HG03045 (cell line): ENCODE measurements around the gene CPPED1.

Experiments
- ATAC-seq: cut with Tn5 transposase; IDR thresholded peaks from one replicate; pipeline ENCODE4 v1.9.1; 2021; ENCODE audit warnings: mild to moderate bottlenecking, moderate library complexity; ENCODE audit not compliant: unreplicated experiment

The CPPED1 gene

DNA sequence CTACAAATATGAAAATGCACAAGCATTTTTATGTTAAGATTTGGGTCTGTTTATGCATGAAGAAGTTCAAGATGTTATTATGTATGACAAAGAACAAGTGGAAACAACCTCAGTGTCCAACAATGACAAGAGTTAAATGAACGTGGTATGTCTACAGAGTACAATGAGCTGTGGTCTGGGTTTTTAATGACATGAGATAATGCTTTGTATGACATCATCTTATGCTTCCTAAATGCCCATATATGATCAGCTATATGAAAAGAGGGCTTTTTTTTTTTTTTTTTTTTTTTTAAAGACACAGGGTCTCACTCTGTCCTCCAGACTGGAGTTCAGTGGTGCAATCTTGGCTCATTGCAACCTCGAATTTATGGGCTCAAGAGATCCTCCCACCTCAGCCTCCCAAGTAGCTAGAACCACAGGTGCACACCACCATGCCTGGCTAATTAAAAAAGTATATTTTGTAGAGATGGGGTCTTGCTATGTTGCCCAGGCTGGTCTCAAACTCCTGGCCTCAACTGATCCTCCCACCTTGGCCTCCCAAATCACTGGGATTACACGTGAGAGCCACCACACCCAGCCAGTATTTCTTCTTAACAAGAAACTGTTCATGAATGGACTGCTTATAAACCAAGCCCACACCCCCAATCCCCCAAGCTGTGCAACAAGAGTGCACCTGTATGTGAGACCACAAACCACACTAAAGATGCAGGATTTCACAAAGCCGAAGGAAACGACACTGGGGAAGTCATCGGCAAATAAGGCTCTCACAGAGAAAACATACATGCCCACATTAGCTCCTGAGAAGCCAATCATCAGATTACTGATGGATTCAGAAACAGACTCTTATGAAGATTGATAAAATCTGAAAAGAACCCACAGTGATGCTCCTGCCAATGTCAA, 114.5 kb downstream of the CPPED1 start:
- ATAC-seq, result no peak

DNA sequence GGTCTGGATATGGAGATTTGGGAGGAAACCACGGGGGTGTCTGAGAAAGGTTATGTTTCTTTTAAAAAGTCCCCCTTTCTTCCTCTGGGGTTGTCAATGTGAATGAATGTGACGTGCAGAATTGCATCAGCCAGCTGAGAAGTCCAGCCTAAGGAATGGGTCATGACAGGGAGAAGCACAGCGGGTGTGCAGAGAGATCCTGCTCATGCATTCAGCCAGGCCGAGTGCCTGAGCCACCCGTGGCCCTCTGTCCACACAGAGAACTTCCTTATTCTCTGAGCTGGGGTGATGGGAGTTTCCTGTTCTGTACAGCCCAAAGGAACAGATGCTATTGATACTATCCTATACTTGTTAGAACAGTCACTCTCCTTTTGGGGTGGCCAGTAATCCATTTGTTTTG, 117.9 kb downstream of the CPPED1 start:
- ATAC-seq, result no peak

DNA sequence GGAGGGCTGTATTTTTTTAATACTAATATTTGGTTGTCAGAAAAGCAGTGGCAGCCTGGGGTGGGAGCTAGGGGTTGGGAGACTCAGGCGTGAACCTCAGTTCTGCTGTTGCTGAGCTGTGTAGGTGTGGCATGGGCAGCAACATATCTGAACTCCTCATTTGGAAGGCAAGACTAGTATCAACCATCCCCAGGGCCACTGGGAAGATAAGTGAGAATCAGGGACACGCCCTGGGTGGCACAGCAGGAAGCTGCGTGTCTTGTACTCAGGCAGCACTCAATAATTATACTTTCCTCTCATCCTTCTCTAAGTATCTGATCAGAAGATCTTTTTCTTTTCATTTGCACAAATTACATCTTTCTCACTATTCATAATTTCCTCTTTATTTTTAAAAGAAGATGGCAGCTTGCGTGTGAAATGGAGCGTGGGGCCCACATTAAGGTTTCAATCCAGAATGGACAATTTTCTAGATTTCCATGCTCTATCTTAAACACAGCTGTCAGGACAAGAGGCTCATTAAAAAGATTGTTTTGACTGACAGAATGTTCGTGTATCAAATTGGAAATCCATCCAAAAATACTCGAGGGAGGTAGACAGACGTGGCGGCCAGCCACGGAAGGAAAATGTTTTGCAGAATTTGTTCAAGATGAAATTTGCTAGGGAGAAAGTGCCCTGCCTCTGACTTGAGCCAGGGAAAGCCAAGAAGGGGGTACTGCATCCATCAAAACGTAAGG, 121.1 kb downstream of the CPPED1 start:
- no peak for ATAC-seq

DNA sequence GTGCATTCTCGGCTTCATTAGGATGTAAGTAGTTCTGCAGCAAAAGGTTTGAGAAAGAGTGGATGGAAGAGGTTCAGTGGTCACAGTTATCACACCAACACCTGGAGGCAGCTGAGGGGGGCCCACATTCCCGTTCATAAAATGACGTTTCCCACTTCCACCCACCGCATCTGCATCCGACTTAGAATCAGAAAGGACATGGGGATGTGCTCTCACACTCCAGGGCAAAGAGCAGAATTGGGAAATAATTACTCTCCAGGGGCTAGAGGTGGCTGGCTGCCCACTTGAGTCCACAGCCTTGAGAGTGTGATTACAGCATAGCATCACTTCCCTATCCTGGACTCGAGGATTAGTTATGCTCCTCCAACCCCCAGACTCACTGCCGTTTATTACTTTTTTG, 122.0 kb downstream of the CPPED1 start:
- no peak for ATAC-seq

DNA sequence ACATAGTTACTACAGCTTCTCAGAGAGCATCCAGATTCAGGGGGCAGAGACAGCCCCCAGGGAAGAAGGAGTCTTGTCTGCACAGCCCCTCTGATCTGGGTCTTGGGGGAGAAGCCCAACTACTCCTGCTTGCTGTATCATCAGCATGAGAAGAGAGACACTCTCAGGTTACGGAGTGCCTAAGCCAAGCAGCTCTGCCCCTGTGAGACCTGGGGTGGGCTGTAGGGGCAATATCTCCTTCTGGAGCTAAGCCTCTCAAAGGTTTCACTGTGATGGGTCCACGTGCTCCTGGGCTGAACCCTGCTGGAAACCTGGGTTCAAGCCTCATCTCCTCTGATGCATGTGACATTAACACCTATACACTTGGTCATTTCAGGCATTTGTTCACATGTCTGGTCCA, 123.2 kb downstream of the CPPED1 start:
- ATAC-seq, result no peak

DNA sequence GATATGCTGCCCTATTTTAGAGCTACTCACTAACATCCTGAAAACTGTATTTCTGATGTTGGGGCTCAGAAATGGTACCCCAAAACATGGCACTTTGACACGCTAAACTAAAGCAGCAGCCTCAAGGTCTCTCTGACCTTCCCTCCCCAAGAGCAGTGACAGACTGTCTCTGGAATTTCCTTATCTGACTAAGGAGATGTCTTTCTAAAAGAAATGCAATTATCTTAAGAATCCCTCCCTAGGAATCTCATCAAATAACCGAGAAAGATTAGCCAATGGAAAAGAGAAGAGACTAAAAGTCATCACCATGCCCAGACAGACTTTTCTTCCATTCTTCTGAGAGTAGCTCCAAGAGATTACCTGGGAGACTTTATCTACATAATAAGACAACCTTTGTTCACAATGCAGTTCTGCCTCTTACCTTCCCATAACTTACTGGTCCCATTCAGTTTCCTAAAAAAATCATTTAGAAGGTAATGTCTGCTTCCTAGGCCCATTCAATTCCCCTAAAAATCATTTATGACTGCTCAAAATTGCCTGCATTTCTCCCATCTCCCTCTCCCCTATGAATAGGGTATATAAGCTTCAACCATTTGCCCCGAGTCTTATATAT, 123.9 kb downstream of the CPPED1 start:
- ATAC-seq, result no peak

DNA sequence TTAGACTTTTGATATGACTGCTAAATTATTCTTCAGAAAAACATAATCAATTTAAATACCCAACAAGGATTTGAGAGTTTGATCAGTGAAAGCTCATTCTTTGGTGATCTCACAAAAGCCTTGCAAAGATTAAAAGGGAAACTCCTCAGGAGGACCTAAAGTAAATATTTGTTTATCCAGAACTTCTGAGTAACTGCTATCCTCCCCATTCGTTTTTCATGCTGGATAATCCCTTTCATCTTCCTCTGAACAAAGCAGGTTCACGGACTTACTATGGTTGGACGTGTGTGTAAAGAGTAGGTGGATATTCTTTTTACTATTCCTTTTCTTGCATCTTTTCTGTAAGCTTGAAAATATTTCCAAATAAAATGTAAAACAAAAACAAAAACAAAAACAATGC, 124.7 kb downstream of the CPPED1 start:
- ATAC-seq, result no peak

DNA sequence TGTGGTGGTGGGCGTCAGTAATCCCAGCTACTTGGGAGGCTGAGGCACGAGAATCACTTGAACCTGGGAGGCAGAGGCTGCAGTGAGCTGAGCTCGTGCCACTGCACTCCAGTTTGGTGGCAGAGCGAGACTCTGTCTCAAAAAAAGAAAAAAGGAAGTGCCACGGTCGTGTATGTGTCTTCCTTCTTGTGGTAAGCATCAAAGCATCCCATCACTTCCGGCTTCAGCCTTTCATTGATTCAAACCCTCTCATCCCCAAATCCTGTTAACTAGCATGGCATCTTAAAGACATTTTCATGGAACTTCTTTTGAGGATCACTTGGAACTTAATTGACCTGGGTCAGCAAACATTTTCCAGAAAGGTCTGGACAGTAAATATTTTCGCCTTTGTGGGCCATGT, 126.2 kb downstream of the CPPED1 start:
- no peak for ATAC-seq

DNA sequence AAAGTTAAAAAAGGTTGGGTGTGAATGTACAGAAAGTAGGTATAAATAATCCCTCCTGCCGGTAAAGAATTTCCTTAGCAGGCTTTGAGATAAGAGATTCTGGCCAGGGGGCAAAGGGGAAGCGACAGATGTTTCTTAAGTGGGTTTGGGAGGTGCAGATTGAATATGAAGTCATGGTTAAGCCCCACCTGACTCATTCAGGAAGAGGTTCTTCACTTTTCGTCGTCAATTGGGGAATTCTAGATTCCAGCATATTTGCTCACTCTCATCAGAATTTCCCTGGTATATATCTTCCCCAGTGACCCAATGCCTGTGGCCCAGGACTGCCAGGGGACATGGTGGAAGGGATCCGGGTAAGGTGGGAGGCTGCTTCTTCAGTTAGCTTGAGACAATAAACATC, 127.8 kb downstream of the CPPED1 start:
- ATAC-seq, result no peak

DNA sequence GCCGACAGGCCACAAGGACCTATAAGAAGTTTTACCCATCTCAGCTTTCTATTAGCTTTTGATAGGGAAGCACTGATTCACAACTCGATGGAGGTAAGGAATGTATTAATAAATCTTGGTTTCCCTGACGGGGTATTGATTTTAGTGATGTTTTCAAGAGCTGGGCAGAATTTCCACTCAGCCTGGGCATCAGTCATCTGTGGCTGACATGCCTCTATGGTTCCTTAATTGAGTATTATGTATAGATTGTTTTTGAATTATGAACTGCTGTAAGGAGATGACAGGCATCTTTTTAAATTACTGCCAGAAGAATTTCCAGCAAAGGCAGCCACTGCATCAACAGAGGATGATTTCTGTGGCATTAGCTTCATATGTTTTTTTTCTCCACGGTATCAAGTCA, 128.6 kb downstream of the CPPED1 start:
- no peak for ATAC-seq

DNA sequence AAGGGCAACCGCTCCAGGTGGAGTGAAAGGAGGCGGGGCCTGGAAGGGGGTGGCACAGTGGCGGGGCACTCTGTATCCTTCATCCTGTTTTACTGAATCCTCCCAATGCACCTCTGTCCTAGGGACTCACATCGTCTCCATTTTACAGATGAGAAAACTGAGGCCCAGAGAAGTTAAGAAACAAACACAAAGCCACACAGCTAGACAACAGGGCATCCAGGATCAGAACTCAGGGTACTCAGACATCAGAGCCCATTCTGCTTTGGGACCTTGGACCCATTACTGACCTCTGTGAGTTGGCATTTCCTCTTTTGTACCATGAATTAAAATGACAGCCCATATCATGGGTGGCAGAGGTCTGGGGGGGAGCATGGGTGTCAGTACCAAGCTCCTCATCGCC, 129.2 kb downstream of the CPPED1 start:
- ATAC-seq, result no peak

DNA sequence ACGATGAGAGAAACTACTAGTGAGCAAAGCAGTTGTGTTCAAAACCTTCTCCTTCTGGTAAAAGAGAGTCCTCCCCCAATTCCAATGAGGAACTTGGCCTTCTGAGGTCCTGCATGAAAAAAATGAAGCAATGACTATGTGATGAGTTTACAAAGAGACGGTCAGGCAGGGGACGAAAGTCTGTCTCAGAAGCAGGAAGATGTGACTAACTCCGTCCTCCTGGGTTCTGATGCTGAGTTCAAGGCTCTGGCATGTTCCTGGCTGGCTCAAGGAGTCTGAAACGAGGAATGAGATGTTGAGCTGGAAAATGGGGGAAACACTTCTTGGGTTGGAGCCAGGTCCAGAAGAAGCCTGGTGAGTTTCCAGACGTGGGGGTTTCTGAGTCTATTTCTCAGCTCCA, 129.6 kb downstream of the CPPED1 start:
- no peak for ATAC-seq

DNA sequence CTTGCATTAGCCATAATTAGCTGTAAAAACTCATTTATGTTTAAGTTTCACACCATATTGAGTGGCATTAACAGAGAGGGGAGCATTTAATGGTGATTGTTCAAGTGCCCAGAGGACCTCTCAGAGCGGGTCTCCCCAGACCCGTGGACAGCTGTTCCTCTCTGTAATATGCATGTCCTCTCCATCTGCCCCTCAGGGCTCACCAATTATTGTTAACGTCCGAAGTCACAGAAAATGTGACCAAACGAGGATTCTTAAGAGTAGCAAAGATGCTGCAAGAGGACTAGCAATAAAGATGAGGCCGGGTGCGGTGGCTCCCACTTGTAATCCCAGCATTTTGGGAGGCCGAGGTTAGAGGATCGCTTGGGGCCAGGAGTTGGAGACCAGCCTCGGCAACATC, 130.2 kb downstream of the CPPED1 start:
- no peak for ATAC-seq

DNA sequence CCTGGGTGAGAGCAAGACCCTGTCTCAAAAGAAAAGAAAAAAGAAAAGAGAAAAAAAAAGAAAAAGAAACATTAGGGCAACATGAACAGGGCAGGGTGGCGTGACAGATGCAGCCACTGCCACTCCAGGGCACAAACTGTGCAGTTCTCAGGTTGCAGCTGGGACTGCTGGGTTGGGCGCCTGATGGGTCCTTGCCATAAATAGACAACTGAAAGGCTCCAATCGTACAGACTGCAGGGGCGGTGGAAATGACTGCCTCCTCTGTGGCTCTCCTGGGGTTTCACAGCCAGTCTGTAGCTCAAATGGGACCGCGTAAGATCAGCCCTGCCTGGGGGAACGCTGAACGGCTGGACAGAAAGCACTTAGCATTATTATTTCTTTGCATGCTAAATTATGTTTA, 130.7 kb downstream of the CPPED1 start:
- ATAC-seq, result no peak

DNA sequence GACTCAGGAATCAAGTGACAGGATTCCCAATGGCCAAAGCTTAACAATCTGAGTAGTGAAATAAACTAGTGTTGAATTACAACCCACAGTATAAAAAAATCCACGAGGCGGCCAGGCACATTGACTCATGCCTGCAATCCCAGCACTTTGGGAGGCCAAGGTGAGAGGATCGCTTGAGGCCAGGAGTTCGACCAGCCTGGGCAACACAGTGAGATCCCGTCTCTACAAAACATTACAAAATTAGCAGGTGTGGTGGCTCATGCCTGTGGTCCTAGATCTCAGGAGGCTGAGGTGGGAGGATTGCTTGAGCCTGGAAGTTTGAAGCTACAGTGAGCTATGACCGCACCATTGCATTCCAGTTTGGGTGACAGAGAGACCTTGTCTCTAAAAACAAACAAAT, 133.8 kb downstream of the CPPED1 start:
- ATAC-seq, result no peak

DNA sequence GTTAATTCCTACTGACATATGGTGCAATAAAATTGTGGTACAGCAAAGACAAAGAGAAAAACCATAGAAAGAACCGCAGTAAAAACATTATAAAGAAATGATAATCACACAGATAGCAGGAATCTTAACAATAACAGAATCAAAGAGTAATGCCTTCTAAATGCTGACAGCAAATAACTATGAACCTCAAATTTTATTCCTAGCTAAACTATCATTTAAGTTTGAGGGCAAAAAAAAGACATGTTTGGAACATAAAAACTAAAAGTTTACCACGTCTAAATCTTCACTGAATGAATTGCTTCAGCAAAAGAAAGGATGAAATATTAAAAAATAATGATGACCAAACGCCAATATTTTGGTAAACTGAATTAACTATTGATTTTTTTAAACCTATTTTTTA, 135.8 kb downstream of the CPPED1 start:
- ATAC-seq, result no peak

DNA sequence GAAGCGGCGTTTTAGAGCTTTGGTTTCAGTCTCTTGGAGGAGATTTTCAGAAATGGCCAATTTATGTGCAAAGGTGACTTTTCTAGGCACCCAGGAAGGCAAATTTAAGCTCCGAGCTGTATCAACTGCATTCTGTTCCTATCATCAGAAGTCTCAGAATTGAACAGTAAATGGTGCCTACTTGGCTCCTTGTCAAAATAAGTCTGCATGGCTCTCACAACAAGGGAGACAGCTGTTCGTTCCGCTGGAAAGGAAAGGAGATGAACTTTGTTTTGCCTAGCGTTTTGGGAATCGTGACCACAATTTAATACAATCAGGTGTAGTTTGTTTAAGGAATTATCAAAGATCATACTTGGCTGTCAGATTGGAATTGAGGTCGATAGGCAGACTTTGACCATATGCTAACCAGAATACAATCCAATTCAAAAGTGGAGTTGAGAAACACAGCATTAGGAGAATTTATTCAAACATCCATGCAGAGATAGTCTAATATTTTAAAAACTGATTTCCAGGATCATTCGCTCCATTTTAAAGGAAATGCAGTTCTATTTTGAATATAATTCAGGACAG, 139.4 kb downstream of the CPPED1 start:
- no peak for ATAC-seq

DNA sequence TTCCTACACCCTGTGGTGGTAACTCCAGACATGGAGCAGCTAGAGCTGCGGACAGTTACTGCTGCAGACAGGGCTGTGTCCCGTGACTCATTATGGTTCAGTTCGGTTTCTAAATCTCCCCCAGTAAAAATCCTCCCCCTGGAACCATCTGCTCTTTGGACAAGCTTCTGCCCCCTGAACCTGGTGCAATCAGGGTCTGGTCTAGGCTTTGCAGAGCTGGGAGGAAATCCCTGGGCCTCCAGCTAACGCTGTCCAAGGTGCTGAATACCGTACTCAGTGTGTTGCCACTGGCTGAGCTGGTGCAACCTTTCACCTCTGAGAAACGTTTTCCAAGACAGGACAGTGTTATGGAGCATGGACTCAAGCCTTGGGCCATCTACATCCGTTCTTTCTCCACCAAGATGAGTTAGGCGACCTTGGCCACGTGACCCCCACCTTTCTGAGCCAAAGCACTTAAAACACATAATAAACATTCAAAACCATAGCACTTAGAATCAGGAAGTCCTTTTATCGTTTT, 142.0 kb downstream of the CPPED1 start:
- no peak for ATAC-seq

DNA sequence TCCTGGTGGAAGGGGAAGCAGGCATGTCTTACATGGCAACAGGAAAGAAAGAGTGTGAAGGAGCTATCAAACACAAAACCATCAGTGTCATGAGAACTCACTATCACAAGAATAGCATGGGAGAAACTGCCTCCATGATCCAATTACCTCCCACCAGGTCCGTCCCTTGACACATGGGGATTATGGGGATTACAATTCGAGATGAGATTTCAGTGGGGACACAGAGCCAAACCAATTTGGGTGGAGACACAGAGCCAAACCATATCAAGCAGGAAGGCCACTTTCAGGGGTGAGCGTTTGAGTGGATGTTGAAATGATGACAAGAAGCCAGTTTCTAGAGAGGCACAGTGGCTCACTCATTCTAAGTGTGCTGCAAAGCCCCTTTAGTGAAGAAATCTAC, 143.8 kb downstream of the CPPED1 start:
- ATAC-seq, result no peak

DNA sequence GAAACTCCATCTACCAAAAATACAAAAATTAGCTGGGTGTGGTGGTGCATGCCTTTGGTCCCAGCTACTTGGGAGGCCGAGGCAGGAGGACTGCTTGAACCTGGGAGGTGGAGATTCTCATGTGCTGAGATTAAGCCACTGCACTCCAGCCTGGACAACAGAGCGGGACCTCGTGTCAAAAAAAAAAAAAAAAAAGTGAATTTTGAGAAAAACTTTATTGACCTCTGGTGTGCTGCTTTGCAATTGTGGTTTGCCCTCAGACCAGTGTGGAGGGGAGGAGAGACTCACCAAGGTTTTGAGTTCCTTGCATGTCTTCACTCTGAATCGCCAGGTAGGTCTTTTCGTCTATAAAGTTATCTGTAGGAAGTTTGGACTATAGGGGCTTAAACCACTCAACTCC, 145.2 kb downstream of the CPPED1 start:
- ATAC-seq, result no peak

DNA sequence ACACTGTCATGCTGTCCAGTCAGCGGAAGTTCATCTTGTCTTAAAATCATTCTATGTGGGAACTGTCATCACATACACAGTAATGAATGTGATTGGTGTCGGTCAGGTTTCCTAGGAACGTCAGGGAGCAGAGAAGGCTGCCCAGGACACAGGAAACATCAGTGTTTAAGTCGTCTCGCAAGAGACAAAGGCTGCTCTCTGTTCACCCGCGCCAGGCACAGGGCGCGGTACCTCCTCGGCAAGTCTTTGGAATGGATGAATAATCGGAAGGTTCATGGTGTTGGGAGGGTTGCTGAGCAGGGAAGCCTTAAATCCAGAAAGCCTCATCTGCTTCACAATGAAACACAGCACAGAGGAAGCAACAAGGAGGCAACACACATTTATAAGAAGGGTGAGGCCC, 148.2 kb downstream of the CPPED1 start:
- no peak for ATAC-seq
